Type B pancreatic cell (in vitro differentiated cells): Measurements from ENCODE around the gene TENT4B. TPM values are rescaled to one million over a fixed set of nuclear protein-coding genes. Genes with fewer than 3 reads are reported as not detected.
A peak's percentile ranks its signal among the peaks of the same experiment; 100 is the strongest.

ENCODE experiments used
- DNase-seq: peaks from one replicate; pipeline ENCODE4 v3.0.0; 2021; ENCODE audit warnings: mixed read lengths; ENCODE audit not compliant: unreplicated experiment; ENCODE audit errors: extremely low spot score
- H3K27ac Mint-ChIP-seq: 2 replicates; pipeline ENCODE4 v1.8.0; 2021; ENCODE audit warnings: mild to moderate bottlenecking, mixed read lengths
- H3K27me3 Mint-ChIP-seq: 2 replicates; pipeline ENCODE4 v1.8.0; 2021; ENCODE audit warnings: mixed read lengths
- H3K36me3 Mint-ChIP-seq: 2 replicates; pipeline ENCODE4 v1.8.0; 2021; ENCODE audit warnings: mixed read lengths
- H3K4me1 Mint-ChIP-seq: one replicate; pipeline ENCODE4 v1.8.0; 2021; ENCODE audit warnings: mixed read lengths; ENCODE audit not compliant: unreplicated experiment
- H3K4me3 Mint-ChIP-seq: 2 replicates; pipeline ENCODE4 v1.8.0; 2021; ENCODE audit warnings: mild to moderate bottlenecking, mixed read lengths
- H3K9me3 Mint-ChIP-seq: 2 replicates; pipeline ENCODE4 v1.8.0; 2021; ENCODE audit warnings: mixed read lengths
- CTCF ChIP-seq: fragments of 200-600 bp; sonication (generic); conservative IDR thresholded peaks from 2 replicates; pipeline ENCODE4 v1.5.0; 2021; ENCODE audit warnings: antibody characterized with exemption, mild to moderate bottlenecking
- total RNA-seq: library from RNA; stranded (reverse); gene quantifications from 2 replicates; pipeline ENCODE4 v1.2.1, GENCODE V29; 2021; ENCODE audit warnings: low replicate concordance

Gene TENT4B
- total RNA-seq, 1 donor from 2014 or later: 14.1 TPM

DNA sequence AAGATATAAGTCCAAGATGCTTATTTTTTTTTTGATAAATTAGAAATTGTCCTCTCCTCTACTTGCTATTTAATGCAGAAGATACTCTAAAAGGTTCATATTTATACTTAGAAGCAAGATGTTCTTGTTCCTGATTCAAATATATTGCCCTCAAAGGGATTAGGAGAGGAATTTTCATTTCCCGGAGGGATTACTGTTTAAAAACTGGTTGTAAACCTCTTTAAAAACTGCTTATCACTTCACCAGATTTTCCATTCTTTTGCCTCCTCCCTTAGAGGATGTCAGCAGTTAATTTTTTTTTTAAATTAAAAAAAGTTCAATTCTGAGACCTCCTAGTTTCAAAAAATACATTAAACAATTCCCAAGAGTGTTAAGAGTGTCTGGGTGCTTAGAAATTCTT is 2.8 kb downstream of the TENT4B start:
- H3K4me1 Mint-ChIP-seq: peaks cover 35% of the 10 kb centered on the region
- H3K4me3 Mint-ChIP-seq: peak overlapping the region; percentile 83
- H3K9me3 Mint-ChIP-seq: no peaks in the 10 kb centered on the region
- no peak for TF ChIP-seq CTCF
- H3K27me3 Mint-ChIP-seq: no peaks in the 10 kb centered on the region
- H3K27ac Mint-ChIP-seq: peak overlapping the region; percentile 53
- DNase-seq: no peak
- peaks cover 14% of the 10 kb centered on the region for H3K36me3 Mint-ChIP-seq

GRCh38 chr16:50156590-50156989 is 3.5 kb downstream of the TENT4B start:
- Mint-ChIP-seq H3K27me3 (no peaks in the 10 kb centered on the region), H3K4me1 (peaks cover 35% of the 10 kb centered on the region), H3K9me3 (no peaks in the 10 kb centered on the region), H3K36me3 (peaks cover 14% of the 10 kb centered on the region), H3K4me3 (no peak overlapping the region), H3K27ac (no peak overlapping the region)
- no peak for DNase-seq
- TF ChIP-seq CTCF: no peak

- no peaks in the 10 kb centered on the region for H3K9me3 Mint-ChIP-seq
- no peak overlapping the region for H3K4me3 Mint-ChIP-seq
- H3K27ac Mint-ChIP-seq: no peak overlapping the region
- TF ChIP-seq CTCF: no peak
- no peaks in the 10 kb centered on the region for H3K27me3 Mint-ChIP-seq
- peaks cover 18% of the 10 kb centered on the region for H3K36me3 Mint-ChIP-seq
- peaks cover 20% of the 10 kb centered on the region for H3K4me1 Mint-ChIP-seq
- DNase-seq: no peak
These were observed 7.5 kb downstream of the TENT4B start for GRCh38 chr16:50160495-50161164.

DNA sequence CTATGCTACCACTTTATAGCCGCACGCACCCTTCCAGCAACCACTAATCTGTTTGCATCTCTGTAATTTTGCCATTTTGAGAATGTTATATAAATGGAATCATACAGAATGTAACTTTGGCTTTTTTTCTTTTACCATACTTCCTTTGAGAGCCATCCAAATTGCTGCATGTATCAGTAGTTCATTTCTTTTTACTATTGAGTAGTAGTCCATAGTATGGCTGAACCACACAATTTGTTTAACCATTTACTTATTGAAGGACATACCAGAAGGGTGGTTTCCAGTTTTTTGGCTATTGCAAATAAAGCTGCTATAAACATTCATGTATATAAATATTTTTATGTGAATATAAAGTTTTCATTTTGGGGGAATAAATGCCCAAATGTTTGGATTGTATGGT is 8.8 kb downstream of the TENT4B start:
- DNase-seq: no peak
- Mint-ChIP-seq H3K4me1 (peaks cover 22% of the 10 kb centered on the region), H3K4me3 (no peak overlapping the region), H3K27me3 (no peaks in the 10 kb centered on the region), H3K27ac (no peak overlapping the region), H3K36me3 (peaks cover 18% of the 10 kb centered on the region), H3K9me3 (no peaks in the 10 kb centered on the region)
- no peak for TF ChIP-seq CTCF

- no peaks in the 10 kb centered on the region for H3K9me3 Mint-ChIP-seq
- no peak for DNase-seq
- H3K4me1 Mint-ChIP-seq: peaks cover 27% of the 10 kb centered on the region
- no peak overlapping the region for H3K27ac Mint-ChIP-seq
- no peaks in the 10 kb centered on the region for H3K27me3 Mint-ChIP-seq
- H3K36me3 Mint-ChIP-seq: peaks cover 4% of the 10 kb centered on the region
- H3K4me3 Mint-ChIP-seq: no peak overlapping the region
- TF ChIP-seq CTCF: no peak
These were observed 12.4 kb downstream of the TENT4B start for GRCh38 chr16:50165473-50165872.
